Measurements from ENCODE around the gene ATP6V1B1.

- no peak for TF ChIP-seq POLR2A (IDR thresholded peaks at IDR 0.05)
- no peak for TF ChIP-seq POLR2AphosphoS5 (IDR thresholded peaks at IDR 0.05; ENCODE audit: insufficient read depth in 1 of 2, low read depth in 1 of 2)
- no peak for TF ChIP-seq CTCF (IDR thresholded peaks at IDR 0.05)
Measured at GRCh38 chr2:70906439-70907005, 29.2 kb upstream of the ATP6V1B1 start.
